Subcutaneous abdominal adipose tissue (tissue), 5 donors: Measurements from ENCODE around the gene SLC35E1.
"Not testable (repeated sequence)": the region's sequence is repeated elsewhere in the genome, so short reads cannot be mapped to it uniquely, and the experiment has no call there.

Source experiments
- H3K27ac ChIP-seq: one replicate; pipeline ENCODE4 v1.7.0; 2013; ENCODE audit warnings: low read depth, mild to moderate bottlenecking, inconsistent platforms, low read length, moderate library complexity
- H3K27me3 ChIP-seq, 5 donors: one replicate each; pipeline ENCODE4 v1.7.0; 2013; ENCODE audit warnings: low read length in 5 of 5, inconsistent platforms in 1 of 5; ENCODE audit not compliant: control insufficient read depth in 5 of 5, insufficient read depth in 4 of 5
- H3K36me3 ChIP-seq, 5 donors: one replicate each; pipeline ENCODE4 v1.7.0; 2013; ENCODE audit warnings: low read length in 5 of 5; ENCODE audit not compliant: control insufficient read depth in 5 of 5, insufficient read depth in 5 of 5
- H3K4me1 ChIP-seq, 5 donors: one replicate each; pipeline ENCODE4 v1.7.0; 2013; ENCODE audit warnings: low read length in 5 of 5, mild to moderate bottlenecking in 3 of 5, moderate library complexity in 1 of 5; ENCODE audit not compliant: control insufficient read depth in 5 of 5, insufficient read depth in 5 of 5
- H3K4me3 ChIP-seq, 5 donors: one replicate each; pipeline ENCODE4 v1.7.0; 2013; ENCODE audit warnings: low read length in 5 of 5, low read depth in 1 of 5
- H3K9ac ChIP-seq, 5 donors: one replicate each; pipeline ENCODE4 v1.7.0; 2013; ENCODE audit warnings: low read length in 5 of 5, mild to moderate bottlenecking in 4 of 5, moderate library complexity in 3 of 5
- H3K9me3 ChIP-seq, 5 donors: one replicate each; pipeline ENCODE4 v1.7.0; 2013; ENCODE audit warnings: low read length in 5 of 5; ENCODE audit not compliant: control insufficient read depth in 5 of 5
- donor health status: healthy.
- donor health status: healthy.
- donor health status: healthy.
- donor health status: healthy.
- donor health status: healthy.

SLC35E1 gene

DNA sequence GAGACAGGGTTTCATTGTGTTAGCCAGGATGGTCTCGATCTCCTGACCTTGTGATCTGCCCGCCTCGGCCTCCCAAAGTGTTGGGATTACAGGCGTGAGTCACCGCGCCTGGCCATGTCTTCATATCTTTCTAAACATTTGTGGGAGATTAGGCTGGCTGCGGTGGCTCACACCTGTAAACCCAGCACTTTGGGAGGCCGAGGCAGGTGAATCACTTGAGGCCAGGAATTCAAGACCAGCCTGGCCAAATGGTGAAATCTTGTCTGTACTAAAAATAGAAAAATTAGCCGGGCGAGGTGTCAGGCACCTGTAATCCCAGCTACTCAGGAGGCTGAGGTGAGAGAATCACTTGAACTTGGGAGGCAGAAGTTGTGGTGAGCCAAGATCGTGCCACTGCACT lies 66.1 kb downstream of the SLC35E1 start:
- not testable (repeated sequence) for H3K27ac ChIP-seq, H3K27me3 ChIP-seq, H3K9me3 ChIP-seq, H3K4me3 ChIP-seq, H3K9ac ChIP-seq
- H3K4me1 ChIP-seq = peaks cover 0 to 11% (median 8%) of the 10 kb centered on the region in 5 donors
- peaks cover 2 to 35% (median 18%) of the 10 kb centered on the region in 5 donors for H3K36me3 ChIP-seq

GRCh38 chr19:16504271-16504670 lies 67.9 kb downstream of the SLC35E1 start:
- H3K27me3 ChIP-seq = no peaks in the 10 kb centered on the region
- H3K9ac ChIP-seq = no peak overlapping the region
- peaks cover 2 to 31% (median 12%) of the 10 kb centered on the region in 5 donors for H3K36me3 ChIP-seq
- peaks cover 0 to 2% (median 2%) of the 10 kb centered on the region in 5 donors for H3K4me1 ChIP-seq
- no peak overlapping the region for H3K4me3 ChIP-seq
- no peak overlapping the region for H3K27ac ChIP-seq
- no peaks in the 10 kb centered on the region for H3K9me3 ChIP-seq
